Measurements from ENCODE around the gene EHD3. TPM values are rescaled to one million over a fixed set of nuclear protein-coding genes. Genes with fewer than 3 reads are reported as not detected.

EHD3 gene
- total RNA-seq, 5 donors from 2014 or later (not counting 1 experiment from before 2014, with no cell fraction given): 2.9 to 4.2 (median 4.0) TPM

- Histone ChIP-seq H3K27me3 (replicated peaks in 1 of 2; ENCODE audit: control insufficient read depth in 2 of 2, extremely low read depth in 1 of 2, insufficient read depth in 2 of 2, low read length in 1 of 2) (no peaks in the 10 kb centered on the region), H3K36me3 (ENCODE audit: control insufficient read depth in 2 of 2, extremely low read depth in 1 of 2, insufficient read depth in 1 of 2, low read length in 1 of 2) (no peaks in the 10 kb centered on the region), H3K4me3 (ENCODE audit: control insufficient read depth in 1 of 2, extremely low read depth in 1 of 2, low read length in 1 of 2) (no peak overlapping the region), H3K9me3 (no peaks in the 10 kb centered on the region), H3K4me1 (ENCODE audit: control insufficient read depth in 1 of 2, extremely low read depth in 1 of 2, insufficient read depth in 2 of 2, low read length in 2 of 2) (peaks cover 6 to 18% of the 10 kb centered on the region in 2 experiments), H3K27ac (ENCODE audit: low read length) (no peak overlapping the region)
- CTCF ChIA-PET: no interaction called here
- Mint-ChIP-seq H3K27me3 (no peaks in the 10 kb centered on the region), H3K4me1 (peaks cover 14 to 26% (median 23%) of the 10 kb centered on the region in 3 donors), H3K36me3 (no peaks in the 10 kb centered on the region), H3K9me3 (no peaks in the 10 kb centered on the region), H3K27ac (no peak overlapping the region), H3K4me3 (no peak overlapping the region)
- DNase-seq (no peak), ATAC-seq (replicated peaks in 1 of 4) (no peak)
- POLR2A ChIA-PET: no interaction called here
- 100% methylated on average over 4 of the region's 10 CpGs for WGBS (ENCODE audit: insufficient coverage)
These were observed 4.4 kb downstream of the EHD3 start for GRCh38 chr2:31238126-31238905.

GRCh38 chr2:31238906-31239592, 5.1 kb downstream of the EHD3 start:
- H3K4me1 Mint-ChIP-seq: peaks cover 10 to 22% (median 17%) of the 10 kb centered on the region in 3 donors
- H3K27ac ChIP-seq (ENCODE audit: low read length): no peak overlapping the region
- H3K36me3 Mint-ChIP-seq: peaks cover 1% of the 10 kb centered on the region
- H3K9me3 ChIP-seq: no peaks in the 10 kb centered on the region
- ChIA-PET POLR2A (no interaction called here), CTCF (no interaction called here)
- no peaks in the 10 kb centered on the region for H3K27me3 Mint-ChIP-seq
- DNase-seq (no peak), ATAC-seq (replicated peaks in 1 of 4) (no peak)
- H3K4me3 ChIP-seq (ENCODE audit: control insufficient read depth in 1 of 2, extremely low read depth in 1 of 2, low read length in 1 of 2): no peak overlapping the region
- H3K27ac Mint-ChIP-seq: no peak overlapping the region
- peaks cover 2 to 14% of the 10 kb centered on the region in 2 experiments for H3K4me1 ChIP-seq (ENCODE audit: control insufficient read depth in 1 of 2, extremely low read depth in 1 of 2, insufficient read depth in 2 of 2, low read length in 2 of 2)
- no peaks in the 10 kb centered on the region for H3K27me3 ChIP-seq (replicated peaks in 1 of 2; ENCODE audit: control insufficient read depth in 2 of 2, extremely low read depth in 1 of 2, insufficient read depth in 2 of 2, low read length in 1 of 2)
- no peaks in the 10 kb centered on the region for H3K9me3 Mint-ChIP-seq
- H3K36me3 ChIP-seq (ENCODE audit: control insufficient read depth in 2 of 2, extremely low read depth in 1 of 2, insufficient read depth in 1 of 2, low read length in 1 of 2): no peaks in the 10 kb centered on the region
- WGBS (ENCODE audit: insufficient coverage): 88% methylated on average over 4 of the region's 13 CpGs
- H3K4me3 Mint-ChIP-seq: no peak overlapping the region

- ChIA-PET CTCF (no interaction called here), POLR2A (no interaction called here)
- H3K9me3 Mint-ChIP-seq: no peaks in the 10 kb centered on the region
- Histone ChIP-seq H3K27me3 (replicated peaks in 1 of 2; ENCODE audit: control insufficient read depth in 2 of 2, extremely low read depth in 1 of 2, insufficient read depth in 2 of 2, low read length in 1 of 2) (no peaks in the 10 kb centered on the region), H3K9me3 (no peaks in the 10 kb centered on the region), H3K4me1 (ENCODE audit: control insufficient read depth in 1 of 2, extremely low read depth in 1 of 2, insufficient read depth in 2 of 2, low read length in 2 of 2) (peaks cover 2 to 8% of the 10 kb centered on the region in 2 experiments), H3K36me3 (ENCODE audit: control insufficient read depth in 2 of 2, extremely low read depth in 1 of 2, insufficient read depth in 1 of 2, low read length in 1 of 2) (no peaks in the 10 kb centered on the region), H3K4me3 (ENCODE audit: control insufficient read depth in 1 of 2, extremely low read depth in 1 of 2, low read length in 1 of 2) (no peak overlapping the region), H3K27ac (ENCODE audit: low read length) (no peak overlapping the region)
- no peak overlapping the region for H3K27ac Mint-ChIP-seq
- WGBS (ENCODE audit: insufficient coverage): 82% methylated on average over 12 of the region's 22 CpGs
- H3K36me3 Mint-ChIP-seq: peaks cover 7% of the 10 kb centered on the region
- H3K4me1 Mint-ChIP-seq: peaks cover 10 to 20% (median 16%) of the 10 kb centered on the region in 3 donors
- no peak for DNase-seq
- H3K4me3 Mint-ChIP-seq: no peak overlapping the region
- no peak for ATAC-seq (replicated peaks in 1 of 4)
- no peaks in the 10 kb centered on the region for H3K27me3 Mint-ChIP-seq
These were observed 5.7 kb downstream of the EHD3 start for GRCh38 chr2:31239593-31240177.

- ChIA-PET CTCF (no interaction called here), POLR2A (no interaction called here)
- Histone ChIP-seq H3K27ac (ENCODE audit: low read length) (no peak overlapping the region), H3K27me3 (replicated peaks in 1 of 2; ENCODE audit: control insufficient read depth in 2 of 2, extremely low read depth in 1 of 2, insufficient read depth in 2 of 2, low read length in 1 of 2) (no peaks in the 10 kb centered on the region), H3K9me3 (no peaks in the 10 kb centered on the region), H3K4me3 (ENCODE audit: control insufficient read depth in 1 of 2, extremely low read depth in 1 of 2, low read length in 1 of 2) (no peak overlapping the region), H3K36me3 (ENCODE audit: control insufficient read depth in 2 of 2, extremely low read depth in 1 of 2, insufficient read depth in 1 of 2, low read length in 1 of 2) (no peaks in the 10 kb centered on the region), H3K4me1 (ENCODE audit: control insufficient read depth in 1 of 2, extremely low read depth in 1 of 2, insufficient read depth in 2 of 2, low read length in 2 of 2) (no peaks in the 10 kb centered on the region)
- H3K27ac Mint-ChIP-seq: no peak overlapping the region
- no peak for ATAC-seq (replicated peaks in 1 of 4)
- 79% methylated on average over 6 of the region's 11 CpGs for WGBS (ENCODE audit: insufficient coverage)
- no peak overlapping the region for H3K4me3 Mint-ChIP-seq
- no peaks in the 10 kb centered on the region for H3K9me3 Mint-ChIP-seq
- peaks cover 0 to 10% (median 6%) of the 10 kb centered on the region in 3 donors for H3K4me1 Mint-ChIP-seq
- H3K36me3 Mint-ChIP-seq: peaks cover 9% of the 10 kb centered on the region
- H3K27me3 Mint-ChIP-seq: no peaks in the 10 kb centered on the region
- no peak for DNase-seq
These were observed 6.7 kb downstream of the EHD3 start for GRCh38 chr2:31240381-31241365.

GRCh38 chr2:31241625-31242270, 7.8 kb downstream of the EHD3 start:
- H3K4me3 ChIP-seq (ENCODE audit: control insufficient read depth in 1 of 2, extremely low read depth in 1 of 2, low read length in 1 of 2): no peak overlapping the region
- no peak for ATAC-seq (replicated peaks in 1 of 4)
- no peaks in the 10 kb centered on the region for H3K9me3 ChIP-seq
- no peak overlapping the region for H3K4me3 Mint-ChIP-seq
- H3K4me1 ChIP-seq (ENCODE audit: control insufficient read depth in 1 of 2, extremely low read depth in 1 of 2, insufficient read depth in 2 of 2, low read length in 2 of 2): no peaks in the 10 kb centered on the region
- H3K4me1 Mint-ChIP-seq: peaks cover 0 to 2% (median 1%) of the 10 kb centered on the region in 3 donors
- H3K27me3 ChIP-seq (replicated peaks in 1 of 2; ENCODE audit: control insufficient read depth in 2 of 2, extremely low read depth in 1 of 2, insufficient read depth in 2 of 2, low read length in 1 of 2): no peaks in the 10 kb centered on the region
- 100% methylated on average over 6 of the region's 10 CpGs for WGBS (ENCODE audit: insufficient coverage)
- peaks cover 16% of the 10 kb centered on the region for H3K36me3 Mint-ChIP-seq
- H3K9me3 Mint-ChIP-seq: no peaks in the 10 kb centered on the region
- H3K27me3 Mint-ChIP-seq: no peaks in the 10 kb centered on the region
- ChIA-PET CTCF (no interaction called here), POLR2A (no interaction called here)
- H3K36me3 ChIP-seq (ENCODE audit: control insufficient read depth in 2 of 2, extremely low read depth in 1 of 2, insufficient read depth in 1 of 2, low read length in 1 of 2): peaks cover 0 to 2% of the 10 kb centered on the region in 2 donors
- no peak overlapping the region for H3K27ac Mint-ChIP-seq
- no peak for DNase-seq
- no peak overlapping the region for H3K27ac ChIP-seq (ENCODE audit: low read length)

Data from T-cell (primary cell).